ENCODE measurements around the gene BRD8. TPM values are rescaled to one million over a fixed set of nuclear protein-coding genes. Genes with fewer than 3 reads are reported as not detected.

Gene BRD8
- total RNA-seq, 1 experiment from 2014 or later = 93.4 TPM

DNA sequence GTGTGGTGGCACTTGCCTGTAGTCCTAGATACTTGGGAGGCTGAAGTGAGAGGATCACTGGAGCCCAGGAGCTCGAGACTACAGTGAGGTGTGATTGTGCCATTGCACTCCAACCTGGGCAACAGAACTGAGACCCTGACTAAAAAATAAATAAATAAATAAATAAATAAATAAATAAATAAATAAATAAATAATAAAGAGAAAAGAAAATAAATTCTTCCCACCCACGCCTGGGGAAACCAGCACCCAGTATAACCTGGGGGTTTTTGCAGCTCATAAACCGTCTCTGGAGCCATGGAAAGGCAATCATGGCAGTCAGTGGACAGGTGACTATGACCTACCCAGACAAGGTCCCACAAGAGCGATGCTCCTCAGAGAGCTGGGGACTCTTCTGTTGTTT is 86.7 kb downstream of the BRD8 start:
- ChIA-PET CTCF (interaction anchor here (0.6 to 7.7 kb wide), 8 partner anchors 9 to 260 kb away, joined by 3 to 122 read pairs (median 6); no protein-coding TSS in a partner anchor), POLR2A (interaction anchor here (0.6 kb wide), 1 partner anchor 10 kb away, joined by 3 read pairs; no protein-coding TSS in a partner anchor)
- peaks cover 79% of the 10 kb centered on the region for H3K27me3 Mint-ChIP-seq (ENCODE audit: insufficient read depth, unreplicated experiment)
- no peak for DNase-seq (ENCODE audit: unreplicated experiment)
- no peak for TF ChIP-seq CTCF (IDR thresholded peaks at IDR 0.05; ENCODE audit: unreplicated experiment)
- H3K9me3 Mint-ChIP-seq (ENCODE audit: unreplicated experiment) = no peaks in the 10 kb centered on the region
- intact Hi-C loops (cut with micrococcal nuclease) = no loop called here
- BruUV-seq (replicated peaks) = no TSS peak
- no peaks in the 10 kb centered on the region for H3K36me3 Mint-ChIP-seq (ENCODE audit: insufficient read depth, unreplicated experiment)
- H3K4me3 Mint-ChIP-seq (ENCODE audit: unreplicated experiment) = no peak overlapping the region
- no peaks in the 10 kb centered on the region for H3K4me1 Mint-ChIP-seq (ENCODE audit: insufficient read depth, unreplicated experiment)
- H3K27ac Mint-ChIP-seq (ENCODE audit: low read depth, unreplicated experiment) = no peak overlapping the region

Other genes with a start within 250 kb of the BRD8 start
- 29.1 and 33.7 TPM in 2 replicates for gene FAM13B, start 145.6 kb downstream of the BRD8 start, total RNA-seq (2022)
- not detected in 2 replicates for gene WNT8A, start 94.6 kb downstream of the BRD8 start, total RNA-seq (2022)
- gene NME5, start 39.2 kb downstream of the BRD8 start, total RNA-seq (2022) = 1.0 TPM in 1 of 2 replicates, not detected in the other
- gene KIF20A, start 482 bp upstream of the BRD8 start, total RNA-seq (2022) = 19.0 and 30.6 TPM in 2 replicates
- 49.7 and 67.1 TPM in 2 replicates for gene CDC23, start 34.7 kb upstream of the BRD8 start, total RNA-seq (2022)
- gene GFRA3, start 96.0 kb upstream of the BRD8 start, total RNA-seq (2022) = not detected in 2 replicates
- gene CDC25C, start 153.2 kb upstream of the BRD8 start, total RNA-seq (2022) = 10.8 and 12.2 TPM in 2 replicates
- gene FAM53C, start 159.6 kb upstream of the BRD8 start, total RNA-seq (2022) = 37.2 and 38.9 TPM in 2 replicates
- gene KDM3B, start 174.1 kb upstream of the BRD8 start, total RNA-seq (2022) = 57.8 and 59.0 TPM in 2 replicates

All from MCF 10A (cell line).